ENCODE data around the gene ATP6V0E1. TPM values are rescaled to one million over a fixed set of nuclear protein-coding genes. Genes with fewer than 3 reads are reported as not detected.
A peak's percentile ranks its signal among the peaks of the same experiment; 100 is the strongest.

The ATP6V0E1 gene
- total and polyA plus RNA-seq, 2 of the 8 experiments (the other 6 are each of a cell fraction or from before 2014, with no cell fraction given), result 108 to 134 TPM

GRCh38 chr5:172985596-172985995 lies 2.0 kb downstream of the ATP6V0E1 start:
- Histone ChIP-seq H3K14ac (ENCODE audit: insufficient read length) (no peak overlapping the region), H2BK15ac (ENCODE audit: low read length) (no peak overlapping the region), H3K56ac (replicated peaks; ENCODE audit: insufficient read length, low read depth, low read length) (no peak overlapping the region), H3K27ac (ENCODE audit: low read depth, low read length) (no peak overlapping the region), H4K20me1 (replicated peaks in 1 of 2; ENCODE audit: control insufficient read depth in 1 of 2, insufficient read depth in 2 of 2, low read length in 2 of 2) (peaks cover 2 to 4% of the 10 kb centered on the region in 2 experiments), H3K4me1 (replicated peaks in 1 of 4; ENCODE audit: control insufficient read depth in 3 of 4, insufficient read depth in 4 of 4, low read length in 3 of 4) (peaks cover 0 to 2% (median 0%) of the 10 kb centered on the region in 4 experiments; a peak in 4 of 7 replicates), H3K23me2 (ENCODE audit: low read depth, low read length) (peaks cover 3% of the 10 kb centered on the region; the same call in 1 of the 2 replicates), H2BK5ac (ENCODE audit: low read depth, low read length) (no peak overlapping the region), H3K79me1 (ENCODE audit: low read depth, low read length) (no peaks in the 10 kb centered on the region), H3K4ac (replicated peaks; ENCODE audit: insufficient read length, low read depth, low read length) (no peak overlapping the region), H3K18ac (ENCODE audit: extremely low read depth, low read length) (no peak overlapping the region), H3K23ac (ENCODE audit: insufficient read length) (no peak overlapping the region), H3K9me3 (ENCODE audit: insufficient read depth in 2 of 2, low read depth in 1 of 2, low read length in 1 of 2) (no peaks in the 10 kb centered on the region), H3K4me3 (ENCODE audit: extremely low read depth in 1 of 4, insufficient read depth in 2 of 4, low read depth in 3 of 4, low read length in 4 of 4) (peak overlapping the region in 1 of 4 experiments; percentile 28; a peak in 1 of 8 replicates), H2AFZ (ENCODE audit: low read length) (no peak overlapping the region), H3K4me2 (ENCODE audit: insufficient read depth in 1 of 2, low read depth in 2 of 2, low read length in 2 of 2) (peak overlapping the region in 1 of 2 experiments; percentile 11; a peak in 1 of 4 replicates), H2BK20ac (ENCODE audit: low read length) (no peak overlapping the region), H4K8ac (ENCODE audit: extremely low read depth, insufficient read depth, low read length) (no peak overlapping the region), H2BK12ac (ENCODE audit: low read depth, low read length) (no peak overlapping the region), H4K5ac (ENCODE audit: insufficient read length, low read depth, low read length) (no peak overlapping the region), H2AK5ac (ENCODE audit: low read depth, low read length) (no peak overlapping the region), H3K36me3 (ENCODE audit: control insufficient read depth in 2 of 4, insufficient read depth in 4 of 4, low read length in 3 of 4) (peaks cover 0 to 7% (median 1%) of the 10 kb centered on the region in 4 experiments; a peak in 2 of 8 replicates), H2BK120ac (replicated peaks; ENCODE audit: low read depth, low read length) (no peak overlapping the region), H3K27me3 (replicated peaks in 1 of 4; ENCODE audit: control insufficient read depth in 3 of 4, extremely low read depth in 1 of 4, insufficient read depth in 3 of 4, low read length in 3 of 4) (no peaks in the 10 kb centered on the region), H3K79me2 (ENCODE audit: control insufficient read depth in 1 of 2, insufficient read depth in 2 of 2, low read length in 2 of 2) (peaks cover 5 to 44% of the 10 kb centered on the region in 2 experiments), H4K91ac (replicated peaks; ENCODE audit: insufficient read length, low read length) (no peak overlapping the region), H3K9ac (replicated peaks in 1 of 4; ENCODE audit: extremely low read depth in 1 of 4, low read depth in 3 of 4, low read length in 3 of 4) (no peak overlapping the region)
- CTCF ChIA-PET (ENCODE audit: partially characterized antibody), result interaction anchor here (1.7 kb wide), 1 partner anchor 10 kb away, joined by 6 read pairs; no protein-coding TSS in a partner anchor
- POLR2A ChIA-PET (ENCODE audit: partially characterized antibody), result interaction anchor here (1.3 kb wide), 1 partner anchor 31 kb away, joined by 3 read pairs; no protein-coding TSS in a partner anchor
- DNase-seq (ENCODE audit: low read depth in 1 of 2, low spot score in 2 of 2), result no peak
- no peak for FAIRE-seq
